K562 (cell line): ENCODE results near the gene IDNK. TPM values are rescaled to one million over a fixed set of nuclear protein-coding genes. Genes with fewer than 3 reads are reported as not detected.

Source experiments
- ATAC-seq: fragments of 200-7000 bp; cut with Tn5 transposase; 3 replicates; pipeline ENCODE4 v1.9.1; 2020; ENCODE audit warnings: moderate library complexity
- BruUV-seq: library from RNA; stranded (reverse); fragments of 400-500 nt; replicated peaks from 2 replicates; lab custom pipeline; 2021; lab: Mats Ljungman, UMichigan
- CTCF ChIA-PET: fragments of 300-600 bp; formaldehyde crosslinking; extraction: SDS; loops from one replicate; lab custom pipeline; 2021; ENCODE audit warnings: low intra/inter-chr PET ratio; lab: Yijun Ruan, JAX
- POLR2A ChIA-PET: fragments of 300-600, 350-650 bp; sonication (Branson Sonifier 250); formaldehyde crosslinking; extraction: SDS; loops from one replicate; lab custom pipeline; 2021; ENCODE audit warnings: antibody characterized with exemption, inconsistent platforms; lab: Yijun Ruan, JAX
- DNase-seq, 4 experiments: peaks; one replicate each; pipeline versions ENCODE4 v3.0.0 to v3.0.0-alpha.2; 2011 to 2018; ENCODE audit warnings: low spot score in 3 of 4, mixed read lengths in 3 of 4; ENCODE audit errors: extremely low read depth in 1 of 4
- FAIRE-seq: peaks from 2 replicates; lab custom pipeline; 2011; peaks lifted over from hg19 to GRCh38; lab: Jason Lieb, UNC
- H2AFZ ChIP-seq: 2 replicates; pipeline ENCODE4 v1.6.0; 2011; ENCODE audit warnings: low read depth, low read length, control low read depth, inconsistent platforms
- H3K27ac ChIP-seq: fragments of 200-600 bp; 3 replicates; pipeline ENCODE4 v1.8.0; 2011; ENCODE audit warnings: low read depth, mild to moderate bottlenecking, control low read depth, inconsistent platforms, low read length, moderate library complexity, mixed read lengths; ENCODE audit errors: extremely low read depth
- H3K27me3 ChIP-seq, 2 experiments: fragments of 300-600 bp in 1 of 2; 2 replicates in 1 of 2; 3 replicates in 1 of 2; pipeline versions ENCODE4 v1.6.0 to v1.8.0; 2011; ENCODE audit warnings: inconsistent platforms in 2 of 2, low read length in 2 of 2, mild to moderate bottlenecking in 1 of 2, mixed read lengths in 1 of 2, moderate library complexity in 1 of 2; ENCODE audit not compliant: control insufficient read depth in 2 of 2, insufficient read depth in 2 of 2
- H3K36me3 ChIP-seq: fragments of 300-600 bp; 3 replicates; pipeline ENCODE4 v1.8.0; 2011; ENCODE audit warnings: mild to moderate bottlenecking, low read length, inconsistent platforms; ENCODE audit not compliant: control insufficient read depth, insufficient read depth
- H3K4me1 ChIP-seq, 2 experiments: fragments of 200-600 bp in 1 of 2; replicated peaks in 1 of 2; 2 replicates in 1 of 2; 3 replicates in 1 of 2; pipeline versions ENCODE4 v1.5.1 to v1.8.0; 2011; ENCODE audit warnings: inconsistent platforms in 2 of 2, low read length in 2 of 2, mild to moderate bottlenecking in 1 of 2, mixed read lengths in 1 of 2, moderate library complexity in 1 of 2; ENCODE audit not compliant: control insufficient read depth in 2 of 2, insufficient read depth in 2 of 2
- H3K4me2 ChIP-seq: 2 replicates; pipeline ENCODE4 v1.6.1; 2011; ENCODE audit warnings: low read length, control low read depth, inconsistent platforms, mixed read lengths; ENCODE audit not compliant: insufficient read depth
- H3K4me3 ChIP-seq: fragments of 200-600 bp; sonication (generic), shearing (Covaris generic); 2 replicates; pipeline ENCODE4 v1.5.1; 2016; ENCODE audit warnings: control low read depth, inconsistent platforms
- H3K79me2 ChIP-seq: fragments of 200-600 bp; 3 replicates; pipeline ENCODE4 v1.8.0; 2011; ENCODE audit warnings: low read length, inconsistent platforms; ENCODE audit not compliant: control insufficient read depth, insufficient read depth
- H3K9ac ChIP-seq, 2 experiments: 2 replicates each; pipeline versions ENCODE4 v1.6.0 to v1.6.1; 2011; ENCODE audit warnings: low read depth in 2 of 2, low read length in 2 of 2, control low read depth in 1 of 2, inconsistent platforms in 1 of 2, mild to moderate bottlenecking in 1 of 2, mixed read lengths in 1 of 2; ENCODE audit not compliant: insufficient read depth in 1 of 2
- H3K9me1 ChIP-seq: one replicate; pipeline ENCODE4 v1.6.0; 2011; ENCODE audit warnings: inconsistent platforms, mild to moderate bottlenecking, low read length, moderate library complexity; ENCODE audit not compliant: control insufficient read depth, insufficient read depth
- H3K9me3 ChIP-seq: replicated peaks from 2 replicates; pipeline ENCODE4 v1.5.1; 2011; ENCODE audit warnings: low read depth, low read length, inconsistent platforms; ENCODE audit not compliant: control insufficient read depth, insufficient read depth
- H4K20me1 ChIP-seq: replicated peaks from 2 replicates; pipeline ENCODE4 v1.6.1; 2011; ENCODE audit warnings: low read length, inconsistent platforms, mixed read lengths; ENCODE audit not compliant: control insufficient read depth, insufficient read depth
- DMBX1 ChIP-seq: fragments of 250-450 bp; sonication (Bioruptor Pico); IDR thresholded peaks from 2 replicates; pipeline ENCODE4 v1.8.0; 2022; ENCODE audit warnings: inconsistent platforms, mild to moderate bottlenecking, moderate library complexity, borderline replicate concordance
- EP300 ChIP-seq: IDR thresholded peaks from 2 replicates; pipeline ENCODE4 v1.6.1; 2012; ENCODE audit warnings: low read length, improper control_type of control experiment
- MYNN ChIP-seq, 2 experiments: sonication (generic); formaldehyde crosslinking in 1 of 2; IDR thresholded peaks; 2 replicates each; pipeline versions ENCODE4 v1.5.0 to v1.6.1; 2016 to 2020; ENCODE audit warnings: antibody characterized with exemption in 1 of 2, missing genetic modification reagents in 1 of 2
- PRPF4 ChIP-seq: fragments of 200-400 bp; formaldehyde crosslinking; IDR thresholded peaks from one replicate; pipeline ENCODE4 v1.6.1; 2017; ENCODE audit warnings: low read length, low read depth, mild to moderate bottlenecking; ENCODE audit not compliant: insufficient read depth, poor library complexity, severe bottlenecking
- SETDB1 ChIP-seq: IDR thresholded peaks from one replicate; pipeline ENCODE4 v1.6.1; 2012; ENCODE audit warnings: low read length, control low read depth, inconsistent platforms
- ZC3H4 ChIP-seq: sonication (generic); formaldehyde crosslinking; IDR thresholded peaks from 2 replicates; pipeline ENCODE4 v1.9.0; 2021; ENCODE audit warnings: missing genetic modification reagents, borderline replicate concordance
- ZNF239 ChIP-seq: fragments of 250-450 bp; sonication (Bioruptor Pico); IDR thresholded peaks from 2 replicates; pipeline ENCODE4 v1.4.0; 2020; ENCODE audit warnings: mild to moderate bottlenecking
- WGBS: fragments of 100-300 bp; shearing (Covaris generic); methylation state at CpG from one replicate; pipeline ENCODE4 v1.1.6; 2016; ENCODE audit warnings: low coverage, mixed read lengths; ENCODE audit not compliant: insufficient coverage; ENCODE audit errors: missing lambda C conversion rate; 5-methylcytosine and 5-hydroxymethylcytosine counted together
- in situ Hi-C: fragments of 300-500 bp; cut with MboI; formaldehyde crosslinking; loops from 4 replicates; pipeline ENCODE4 v1.15.0; 2018; ENCODE audit warnings: inconsistent platforms, mixed read lengths
- intact Hi-C: fragments of 100-400 bp; cut with micrococcal nuclease; formaldehyde crosslinking; loops from 2 replicates; pipeline ENCODE4 v1.14.2; 2022
- polyA plus RNA-seq, 8 experiments: library from polyadenylated mRNA; depleted of rRNA in 4 of 8; stranded (reverse) in 5 of 8; unstranded in 3 of 8; fragments of >200 nt; fragmentation: Nextera tagmentation in 2 of 8; fragmentation: Illumina TruSeq in 1 of 8; extraction: Ambion mirVana in 2 of 8; extraction: Trizol in 1 of 8; gene quantifications; 2 replicates each; pipeline versions ENCODE4 v1.2.1 to v1.2.3, GENCODE V29; 2011 to 2014; ENCODE audit warnings: inconsistent platforms in 1 of 8, missing spikeins in 1 of 8
- total RNA-seq, 7 experiments: library from RNA; depleted of rRNA in 6 of 7; stranded (reverse); fragments of >200 nt in 6 of 7; fragmentation: Illumina TruSeq in 2 of 7; extraction: Trizol in 2 of 7; gene quantifications; 2 replicates each; pipeline versions ENCODE4 v1.2.1 to v1.2.3, GENCODE V29; 2011 to 2021; ENCODE audit warnings: low replicate concordance in 1 of 7

IDNK gene
- total and polyA plus RNA-seq, 9 of the 15 experiments (the other 6 are each of a cell fraction or from before 2014, with no cell fraction given), result 0.41 to 1.1 (median 0.55) TPM

DNA sequence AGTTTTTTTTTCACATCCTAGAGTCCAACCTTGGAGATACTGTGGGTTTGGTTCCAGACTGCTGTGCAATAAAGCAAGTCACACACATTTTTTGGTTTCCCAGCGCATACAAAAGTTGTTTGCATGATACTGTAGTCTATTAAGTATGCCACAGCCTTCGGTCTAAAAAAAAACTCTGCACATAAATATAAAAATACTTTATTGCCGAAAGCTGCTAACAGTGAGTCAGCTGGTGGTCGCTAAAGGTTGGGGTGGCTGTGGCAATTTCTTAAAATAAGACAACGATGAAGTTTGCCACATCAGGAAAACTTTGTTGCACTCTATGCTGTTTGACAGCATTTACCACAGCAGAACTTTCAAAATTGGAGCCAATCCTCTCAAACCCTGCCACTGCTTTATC, 47.4 kb downstream of the IDNK start:
- in situ Hi-C loops (no loop called here), intact Hi-C loops (no loop called here)
- TF ChIP-seq ZNF239 (CRISPR knock-in tag) (no peak), DMBX1 (CRISPR knock-in tag) (no peak), SETDB1 (no peak), ZC3H4 (no peak), EP300 (no peak)
- no peak overlapping the region for H3K9ac ChIP-seq
- no peaks in the 10 kb centered on the region for H3K4me1 ChIP-seq
- no peaks in the 10 kb centered on the region for H3K27me3 ChIP-seq
- ATAC-seq, result no peak
- no TSS peak for BruUV-seq
- no peak overlapping the region for H3K4me3 ChIP-seq
- no peaks in the 10 kb centered on the region for H3K9me1 ChIP-seq
- no peaks in the 10 kb centered on the region for H4K20me1 ChIP-seq
- peaks cover 15% of the 10 kb centered on the region; the same call in 2 of the 3 replicates for H3K79me2 ChIP-seq
- ChIA-PET CTCF (no interaction called here), POLR2A (no interaction called here)
- peaks cover 95% of the 10 kb centered on the region for H3K36me3 ChIP-seq
- H3K27ac ChIP-seq, result no peak overlapping the region
- no peak overlapping the region for H3K4me2 ChIP-seq
- H3K9me3 ChIP-seq, result no peaks in the 10 kb centered on the region
- no peak for FAIRE-seq
- WGBS, result 94% methylated on average over 5 of the region's 5 CpGs
- no peak for DNase-seq
- H2AFZ ChIP-seq, result no peak overlapping the region

DNA sequence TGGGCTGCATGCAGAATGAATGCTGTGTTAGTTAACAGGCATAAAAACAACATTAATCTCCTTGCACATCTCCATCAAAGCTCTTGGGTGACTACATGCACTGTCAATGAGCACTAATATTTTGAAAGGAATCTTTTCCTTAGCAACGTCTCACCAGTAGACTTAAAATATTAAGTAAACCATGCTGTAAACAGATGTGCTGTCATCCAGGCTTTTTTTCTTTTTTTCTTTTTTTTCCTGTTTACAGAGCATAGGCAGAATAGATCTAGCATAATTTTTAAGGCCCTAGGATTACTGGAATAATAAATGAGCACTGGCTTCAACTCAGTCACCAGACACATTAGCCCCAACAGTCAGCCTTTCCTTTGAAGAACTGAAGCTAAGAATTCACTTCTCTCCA, 48.5 kb downstream of the IDNK start:
- no peaks in the 10 kb centered on the region for H3K9me3 ChIP-seq
- in situ Hi-C loops, result no loop called here
- H3K36me3 ChIP-seq, result peaks cover 94% of the 10 kb centered on the region
- CTCF ChIA-PET, result no interaction called here
- H3K9ac ChIP-seq, result no peak overlapping the region
- H2AFZ ChIP-seq, result no peak overlapping the region
- H3K79me2 ChIP-seq, result peaks cover 21% of the 10 kb centered on the region; the same call in 2 of the 3 replicates
- no peak for ATAC-seq
- no peak overlapping the region for H3K4me2 ChIP-seq
- no peaks in the 10 kb centered on the region for H3K9me1 ChIP-seq
- H3K27me3 ChIP-seq, result no peaks in the 10 kb centered on the region
- TF ChIP-seq PRPF4 (no peak), MYNN (IDR thresholded peaks at IDR 0.05) (0 out of 2 replicates have a peak, but pooled peaks have one; percentile 15), MYNN (CRISPR knock-in tag; IDR thresholded peaks at IDR 0.05) (no peak)
- TF ChIP-seq, all 486 proteins: peak for 1
- FAIRE-seq (no peak), DNase-seq (no peak)
- no peak overlapping the region for H3K27ac ChIP-seq
- 56% methylated on average over 1 of the region's 1 CpG for WGBS
- POLR2A ChIA-PET, result interaction anchor here (1.0 kb wide), 1 partner anchor 11 kb away, joined by 3 read pairs; no protein-coding TSS in a partner anchor
- no peak overlapping the region for H3K4me3 ChIP-seq
- no TSS peak for BruUV-seq
- H4K20me1 ChIP-seq, result no peaks in the 10 kb centered on the region
- intact Hi-C loops, result no loop called here
- H3K4me1 ChIP-seq, result no peaks in the 10 kb centered on the region
